Stomach (tissue), 9 donors: ENCODE results near the gene VIPAS39. TPM values are rescaled to one million over a fixed set of nuclear protein-coding genes. Genes with fewer than 3 reads are reported as not detected.

Experiments used
- DNase-seq, 2 donors: peaks; one replicate each; pipeline versions ENCODE4 v3.0.0 to v3.0.0-alpha.2; 2013 to 2019
- H3K27ac ChIP-seq, 5 donors: fragments of 200-600 bp in 4 of 5; sonication (generic) in 4 of 5; one replicate each; pipeline ENCODE4 v1.5.1; 2013 to 2019; ENCODE audit warnings: mild to moderate bottlenecking in 1 of 5, moderate library complexity in 1 of 5
- H3K27me3 ChIP-seq, 3 donors: fragments of 200-600 bp; sonication (generic); one replicate each; pipeline ENCODE4 v1.5.1; 2017 to 2019; ENCODE audit warnings: mixed run types in 1 of 3
- H3K36me3 ChIP-seq, 4 donors: fragments of 200-600 bp; sonication (generic); 1 replicate in 3 of 4; 2 replicates in 1 of 4; pipeline ENCODE4 v1.5.1; 2016 to 2019
- H3K4me1 ChIP-seq, 4 donors: fragments of 200-600 bp; sonication (generic); one replicate each; pipeline ENCODE4 v1.5.1; 2016 to 2019
- H3K4me3 ChIP-seq, 4 donors: fragments of 200-600 bp; sonication (generic) in 3 of 4; one replicate each; pipeline ENCODE4 v1.5.1; 2016 to 2019; ENCODE audit warnings: mild to moderate bottlenecking in 1 of 4
- H3K9me3 ChIP-seq, 4 donors: fragments of 200-600 bp; sonication (generic); one replicate each; pipeline ENCODE4 v1.5.1; 2016 to 2019
- CTCF ChIP-seq, 7 experiments: fragments of 450-650 bp in 4 of 7; fragments of 200-600 bp in 3 of 7; sonication (generic) in 3 of 7; IDR thresholded peaks; one replicate each; pipeline ENCODE4 v1.5.1; 2016 to 2019; ENCODE audit warnings: antibody characterized with exemption in 7 of 7, control low read depth in 2 of 7, mild to moderate bottlenecking in 1 of 7
- EP300 ChIP-seq: sonication (generic); formaldehyde crosslinking; IDR thresholded peaks from one replicate; pipeline ENCODE4 v1.6.1; 2017; ENCODE audit warnings: antibody characterized with exemption
- POLR2A ChIP-seq, 4 donors: fragments of 450-650 bp; IDR thresholded peaks; one replicate each; pipeline ENCODE4 v1.6.1; 2016; ENCODE audit warnings: antibody characterized with exemption in 4 of 4, control low read depth in 2 of 4, mild to moderate bottlenecking in 1 of 4, moderate library complexity in 1 of 4
- POLR2AphosphoS5 ChIP-seq, 3 donors: sonication (generic); formaldehyde crosslinking; IDR thresholded peaks; one replicate each; pipeline ENCODE4 v1.6.1; 2016; ENCODE audit warnings: antibody characterized with exemption in 3 of 3
- WGBS, 5 donors: extraction: QIAGEN DNeasy Blood & Tissue Kit in 3 of 5; methylation state at CpG; one replicate each; pipeline versions ENCODE4 v1.1.5 to v1.1.7; 2013 to 2018; 5-methylcytosine and 5-hydroxymethylcytosine counted together
- intact Hi-C: fragments of 100-400 bp; cut with DNase I; formaldehyde crosslinking; loops from one replicate; pipeline ENCODE4 v1.15.1; 2023; ENCODE audit warnings: low total_unique reads
- polyA plus RNA-seq, 3 donors: library from polyadenylated mRNA; stranded (reverse); fragments of 200-250 nt; gene quantifications; one replicate each; pipeline ENCODE4 v1.2.3, GENCODE V29; 2013
- total RNA-seq, 5 donors: library from RNA; depleted of rRNA; stranded (reverse); fragments of >200 nt; gene quantifications; one replicate each; pipeline versions ENCODE4 v1.1.0 to v1.2.3, GENCODE V29; 2014 to 2016
- donor health status: healthy with polysubstance abuse.
- donor health status: Bipolar disorder and iron deficiency.
- donor health status: healthy.

Gene VIPAS39
- total and polyA plus RNA-seq, 8 donors = 6.3 to 53.1 (median 12.7) TPM

- H3K27me3 ChIP-seq = no peaks in the 10 kb centered on the region
- H3K4me3 ChIP-seq = no peak overlapping the region
- no peak overlapping the region for H3K27ac ChIP-seq
- no peak for TF ChIP-seq CTCF (IDR thresholded peaks at IDR 0.05)
- no peak for TF ChIP-seq EP300
- TF ChIP-seq POLR2AphosphoS5 (IDR thresholded peaks at IDR 0.05) = no peak
- TF ChIP-seq POLR2A (IDR thresholded peaks at IDR 0.05) = no peak
- no peaks in the 10 kb centered on the region for H3K9me3 ChIP-seq
- DNase-seq = no peak
- WGBS, 5 donors = 87 to 94% (median 90%) methylated on average over 3 of the region's 3 CpGs
- intact Hi-C loops = no loop called here
- H3K4me1 ChIP-seq = no peaks in the 10 kb centered on the region
- no peaks in the 10 kb centered on the region for H3K36me3 ChIP-seq
Observed at GRCh38 chr14:77485256-77485655, 27.9 kb upstream of the VIPAS39 start.

- Histone ChIP-seq H3K36me3 (no peaks in the 10 kb centered on the region), H3K4me3 (no peak overlapping the region), H3K27ac (no peak overlapping the region), H3K9me3 (no peaks in the 10 kb centered on the region), H3K4me1 (no peaks in the 10 kb centered on the region), H3K27me3 (no peaks in the 10 kb centered on the region)
- no peak for TF ChIP-seq EP300
- no peak for TF ChIP-seq CTCF (IDR thresholded peaks at IDR 0.05)
- DNase-seq = no peak
- 75 to 83% (median 79%) methylated on average over 7 to 8 of the region's 8 CpGs for WGBS, 5 donors
- intact Hi-C loops = no loop called here
Observed at GRCh38 chr14:77482422-77482821, 25.0 kb upstream of the VIPAS39 start.

- DNase-seq = no peak
- Histone ChIP-seq H3K4me3 (no peak overlapping the region), H3K27ac (no peak overlapping the region), H3K9me3 (no peaks in the 10 kb centered on the region), H3K4me1 (no peaks in the 10 kb centered on the region), H3K27me3 (peaks cover 0 to 7% (median 0%) of the 10 kb centered on the region in 3 donors), H3K36me3 (no peaks in the 10 kb centered on the region)
- 41 to 81% (median 53%) methylated on average over 1 of the region's 1 CpG for WGBS, 5 donors
- TF ChIP-seq POLR2AphosphoS5 (IDR thresholded peaks at IDR 0.05) = no peak
- no peak for TF ChIP-seq CTCF (IDR thresholded peaks at IDR 0.05)
- no peak for TF ChIP-seq POLR2A (IDR thresholded peaks at IDR 0.05)
- no peak for TF ChIP-seq EP300
- intact Hi-C loops = no loop called here
Observed at GRCh38 chr14:77478796-77479195, 21.4 kb upstream of the VIPAS39 start.

GRCh38 chr14:77478029-77478428, 20.6 kb upstream of the VIPAS39 start:
- Histone ChIP-seq H3K4me3 (no peak overlapping the region), H3K9me3 (no peaks in the 10 kb centered on the region), H3K27ac (no peak overlapping the region), H3K27me3 (peaks cover 0 to 7% (median 0%) of the 10 kb centered on the region in 3 donors), H3K36me3 (no peaks in the 10 kb centered on the region), H3K4me1 (no peaks in the 10 kb centered on the region)
- intact Hi-C loops = no loop called here
- 86 to 100% (median 90%) methylated on average over 2 to 5 of the region's 5 CpGs for WGBS, 5 donors
- no peak for TF ChIP-seq EP300
- no peak for TF ChIP-seq POLR2AphosphoS5 (IDR thresholded peaks at IDR 0.05)
- TF ChIP-seq CTCF (IDR thresholded peaks at IDR 0.05) = no peak
- no peak for TF ChIP-seq POLR2A (IDR thresholded peaks at IDR 0.05)
- no peak for DNase-seq
